ENCODE results near the gene LRRIQ1.
A peak's percentile ranks its signal among the peaks of the same experiment; 100 is the strongest.
"Not testable (repeated sequence)": the region's sequence is repeated elsewhere in the genome, so short reads cannot be mapped to it uniquely, and the experiment has no call there.

Gene LRRIQ1

DNA sequence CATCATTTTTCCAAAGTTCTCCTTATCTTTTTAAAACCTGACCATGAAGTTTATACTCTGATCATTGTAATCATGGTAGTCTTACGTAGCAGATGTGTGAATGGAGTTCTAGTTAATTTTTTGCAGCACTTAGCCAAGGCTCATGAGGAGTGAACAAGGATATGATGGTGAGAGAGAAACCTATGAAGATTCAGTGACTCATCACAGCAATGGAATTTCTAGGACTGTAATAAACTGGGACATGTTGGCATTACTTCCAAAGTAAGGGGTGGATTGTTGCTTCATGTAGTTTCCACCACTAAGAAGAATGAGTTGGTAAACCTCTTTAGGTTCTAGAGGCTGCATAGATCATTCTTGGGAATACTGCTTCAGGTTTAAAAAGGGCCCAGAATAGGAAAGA is 102.7 kb downstream of the LRRIQ1 start:
- Mint-ChIP-seq H3K4me1 (no peaks in the 10 kb centered on the region), H3K9me3 (peaks cover 7% of the 10 kb centered on the region), H3K36me3 (no peaks in the 10 kb centered on the region), H3K27ac (no peak overlapping the region), H3K4me3 (no peak overlapping the region)
- DNase-seq (ENCODE audit: low spot score in 2 of 2): no peak
- ATAC-seq: no peak

GRCh38 chr12:85147331-85147730 is 111.2 kb downstream of the LRRIQ1 start:
- Mint-ChIP-seq H3K4me1 (no peaks in the 10 kb centered on the region), H3K27ac (no peak overlapping the region), H3K36me3 (no peaks in the 10 kb centered on the region), H3K9me3 (peaks cover 19% of the 10 kb centered on the region), H3K4me3 (no peak overlapping the region)
- ATAC-seq: no peak
- DNase-seq (ENCODE audit: low spot score in 2 of 2): no peak

GRCh38 chr12:85152311-85152729 is 116.2 kb downstream of the LRRIQ1 start:
- DNase-seq (ENCODE audit: low spot score in 2 of 2) (no peak), ATAC-seq (no peak)
- H3K4me1 Mint-ChIP-seq: no peaks in the 10 kb centered on the region
- peaks cover 11% of the 10 kb centered on the region for H3K9me3 Mint-ChIP-seq
- no peak overlapping the region for H3K4me3 Mint-ChIP-seq
- H3K27ac Mint-ChIP-seq: no peak overlapping the region
- no peaks in the 10 kb centered on the region for H3K36me3 Mint-ChIP-seq

- no peaks in the 10 kb centered on the region for H3K4me1 Mint-ChIP-seq
- no peak for DNase-seq (ENCODE audit: low spot score in 2 of 2)
- H3K27ac Mint-ChIP-seq: no peak overlapping the region
- ATAC-seq: no peak
- H3K4me3 Mint-ChIP-seq: no peak overlapping the region
- peaks cover 7% of the 10 kb centered on the region for H3K9me3 Mint-ChIP-seq
- no peaks in the 10 kb centered on the region for H3K36me3 Mint-ChIP-seq
These were observed 119.6 kb downstream of the LRRIQ1 start for GRCh38 chr12:85155791-85156190.

DNA sequence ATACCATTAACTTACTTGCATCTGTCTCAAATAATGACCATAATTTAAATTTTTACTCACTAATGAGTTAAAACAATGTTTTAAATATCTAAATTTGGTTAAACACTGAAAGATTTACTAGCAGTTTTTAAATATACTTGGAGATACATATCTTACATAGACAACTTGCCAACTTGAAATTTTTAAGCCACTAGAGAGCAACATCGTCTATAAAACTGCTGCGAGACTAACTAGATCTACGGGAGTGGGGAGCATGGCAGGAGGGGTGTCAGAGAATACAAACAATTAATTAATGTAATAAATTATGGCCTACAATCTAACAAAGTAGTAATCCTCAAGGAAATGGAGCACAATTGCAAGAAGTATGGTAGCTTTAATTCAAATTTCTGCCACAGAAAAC is 120.4 kb downstream of the LRRIQ1 start:
- ATAC-seq (no peak), DNase-seq (ENCODE audit: low spot score in 2 of 2) (no peak)
- Mint-ChIP-seq H3K36me3 (no peaks in the 10 kb centered on the region), H3K4me3 (no peak overlapping the region), H3K27ac (no peak overlapping the region), H3K4me1 (no peaks in the 10 kb centered on the region), H3K9me3 (peaks cover 7% of the 10 kb centered on the region)

DNA sequence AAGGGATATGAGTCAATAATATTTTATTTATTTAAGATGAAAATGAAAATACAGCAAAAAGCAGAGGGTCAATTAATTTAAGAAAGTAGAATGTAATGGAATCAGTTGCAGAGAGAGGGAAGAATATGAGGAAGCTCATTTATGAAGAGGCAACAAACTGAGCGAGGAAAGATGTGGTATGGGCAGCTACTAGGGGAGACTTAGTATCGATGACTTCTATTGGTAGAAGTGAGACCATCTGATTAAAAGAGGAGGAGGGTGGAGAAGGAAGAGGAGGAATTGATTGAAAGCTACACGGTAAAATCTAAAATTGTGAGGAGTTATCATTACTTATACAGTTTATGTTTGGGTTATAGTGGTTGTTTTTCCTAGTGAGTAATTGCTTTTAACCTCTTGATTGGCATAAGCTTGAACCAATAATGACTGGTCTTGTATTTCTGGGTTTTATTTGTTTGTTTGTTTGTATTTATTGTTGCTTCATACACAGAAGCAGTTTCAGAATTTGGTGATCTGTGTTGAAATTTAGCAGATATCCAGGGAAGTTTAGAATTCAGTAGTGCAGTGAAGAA is 121.0 kb downstream of the LRRIQ1 start:
- Mint-ChIP-seq H3K36me3 (no peaks in the 10 kb centered on the region), H3K9me3 (peaks cover 7% of the 10 kb centered on the region), H3K27ac (no peak overlapping the region), H3K4me1 (no peaks in the 10 kb centered on the region), H3K4me3 (no peak overlapping the region)
- ATAC-seq (no peak), DNase-seq (ENCODE audit: low spot score in 2 of 2) (no peak)

- no peaks in the 10 kb centered on the region for H3K4me1 Mint-ChIP-seq
- no peaks in the 10 kb centered on the region for H3K36me3 Mint-ChIP-seq
- no peak for ATAC-seq
- no peak overlapping the region for H3K4me3 Mint-ChIP-seq
- H3K9me3 Mint-ChIP-seq: peaks cover 7% of the 10 kb centered on the region
- DNase-seq (ENCODE audit: low spot score in 2 of 2): no peak
- no peak overlapping the region for H3K27ac Mint-ChIP-seq
These were observed 127.7 kb downstream of the LRRIQ1 start for GRCh38 chr12:85163752-85164321.

DNA sequence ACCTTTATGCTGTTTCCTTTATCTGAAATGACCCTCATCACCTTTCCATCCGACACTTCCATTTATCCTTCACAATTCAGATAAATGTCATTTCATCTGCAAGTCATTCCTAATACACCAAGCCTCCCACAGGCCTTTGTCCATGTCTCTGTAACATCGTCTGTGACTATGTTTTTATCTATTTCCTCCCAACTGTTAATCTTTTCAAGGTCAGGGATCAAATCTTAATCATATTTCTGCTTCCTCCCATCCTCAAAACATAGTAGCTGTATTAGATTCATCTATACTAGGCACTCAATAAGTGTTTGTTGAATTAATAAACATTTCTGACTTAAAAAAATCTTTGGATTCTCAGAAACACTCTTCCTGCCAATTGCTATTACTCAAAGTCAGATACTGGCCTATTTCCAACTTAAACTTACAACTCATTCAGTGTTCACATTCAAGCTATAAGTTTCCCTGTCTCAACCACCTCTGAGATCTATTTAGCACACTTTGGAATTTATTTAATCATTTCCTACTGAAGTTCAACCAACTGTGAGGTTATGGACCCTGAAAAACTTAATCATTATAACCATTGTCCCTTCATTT is 143.6 kb downstream of the LRRIQ1 start:
- H3K4me1 Mint-ChIP-seq: no peaks in the 10 kb centered on the region
- DNase-seq (ENCODE audit: low spot score in 2 of 2) (no peak), ATAC-seq (no peak)
- peaks cover 3% of the 10 kb centered on the region for H3K9me3 Mint-ChIP-seq
- H3K27ac Mint-ChIP-seq: no peak overlapping the region
- H3K4me3 Mint-ChIP-seq: no peak overlapping the region
- H3K36me3 Mint-ChIP-seq: no peaks in the 10 kb centered on the region

GRCh38 chr12:85182699-85183098 is 146.5 kb downstream of the LRRIQ1 start:
- H3K9me3 Mint-ChIP-seq: no peaks in the 10 kb centered on the region
- DNase-seq (ENCODE audit: low spot score in 2 of 2): no peak
- no peak for ATAC-seq
- H3K36me3 Mint-ChIP-seq: no peaks in the 10 kb centered on the region
- H3K4me3 Mint-ChIP-seq: no peak overlapping the region
- no peaks in the 10 kb centered on the region for H3K4me1 Mint-ChIP-seq
- no peak overlapping the region for H3K27ac Mint-ChIP-seq

DNA sequence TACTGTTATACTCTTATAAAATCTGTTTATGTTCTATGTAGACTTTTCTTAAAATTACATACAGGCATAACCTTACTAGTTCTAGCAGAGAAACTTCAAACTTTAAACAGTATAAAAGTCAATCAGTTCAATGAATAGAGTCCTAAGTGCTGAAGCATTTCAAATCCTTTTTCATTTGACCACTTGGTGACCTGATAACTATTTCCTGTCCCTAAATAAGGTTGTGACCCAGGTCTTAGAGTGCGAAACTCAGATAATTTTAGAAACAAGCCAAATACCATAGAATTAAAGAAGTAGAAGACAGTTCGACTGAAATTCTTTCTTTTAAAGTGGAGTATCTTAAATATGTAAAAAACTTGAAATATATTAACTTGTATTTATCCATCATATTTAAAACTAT is 147.7 kb downstream of the LRRIQ1 start:
- no peaks in the 10 kb centered on the region for H3K36me3 Mint-ChIP-seq
- H3K4me1 Mint-ChIP-seq: no peaks in the 10 kb centered on the region
- no peak overlapping the region for H3K4me3 Mint-ChIP-seq
- no peak for DNase-seq (ENCODE audit: low spot score in 2 of 2)
- ATAC-seq: no peak
- no peak overlapping the region for H3K27ac Mint-ChIP-seq
- H3K9me3 Mint-ChIP-seq: no peaks in the 10 kb centered on the region

GRCh38 chr12:85186236-85186635 is 150.1 kb downstream of the LRRIQ1 start:
- Mint-ChIP-seq H3K36me3 (no peaks in the 10 kb centered on the region), H3K4me3 (no peak overlapping the region), H3K27ac (no peak overlapping the region), H3K9me3 (no peaks in the 10 kb centered on the region), H3K4me1 (no peaks in the 10 kb centered on the region)
- no peak for DNase-seq (ENCODE audit: low spot score in 2 of 2)
- ATAC-seq: no peak

DNA sequence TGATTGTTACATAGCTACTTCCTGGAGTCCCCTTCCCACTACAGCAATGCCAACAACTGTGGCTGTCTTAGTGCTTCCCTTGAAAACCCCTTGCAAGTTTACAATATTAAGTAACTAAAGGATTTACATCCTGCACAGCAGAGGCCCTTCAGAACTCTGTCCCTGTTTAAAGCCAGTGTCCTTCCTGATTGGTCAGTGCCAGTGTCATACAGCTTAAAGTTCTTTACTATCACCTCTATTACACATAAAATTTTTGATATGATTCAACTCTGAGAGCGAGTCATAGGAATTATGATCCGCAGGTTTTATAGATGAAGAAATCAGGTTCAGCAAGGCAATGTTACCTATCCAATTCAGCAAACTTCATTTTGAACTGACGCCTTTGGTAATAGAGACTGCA is 152.5 kb downstream of the LRRIQ1 start:
- H3K36me3 Mint-ChIP-seq: no peaks in the 10 kb centered on the region
- H3K9me3 Mint-ChIP-seq: no peaks in the 10 kb centered on the region
- no peak for DNase-seq (ENCODE audit: low spot score in 2 of 2)
- no peak overlapping the region for H3K4me3 Mint-ChIP-seq
- ATAC-seq: no peak
- H3K27ac Mint-ChIP-seq: no peak overlapping the region
- H3K4me1 Mint-ChIP-seq: no peaks in the 10 kb centered on the region

DNA sequence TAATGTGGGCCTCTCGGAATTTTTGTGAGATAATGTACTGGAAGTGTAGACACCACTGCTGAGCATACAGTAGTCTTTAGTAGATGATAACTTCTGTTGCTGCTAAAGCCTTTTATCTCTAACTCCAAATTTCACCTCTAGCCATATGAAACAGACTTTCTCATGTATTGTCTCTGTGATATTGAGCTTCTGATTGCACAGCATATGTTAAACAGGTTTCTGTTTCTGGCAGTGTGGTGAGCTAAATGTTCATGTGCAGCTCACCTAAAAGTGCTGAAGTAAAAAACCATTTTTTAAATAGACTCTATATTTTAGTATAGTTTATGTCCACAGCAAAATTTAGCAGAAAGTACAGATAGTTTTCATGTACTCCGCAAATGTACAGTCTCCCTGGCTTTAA is 154.6 kb downstream of the LRRIQ1 start:
- Mint-ChIP-seq H3K27ac (no peak overlapping the region), H3K36me3 (no peaks in the 10 kb centered on the region), H3K9me3 (peaks cover 2% of the 10 kb centered on the region), H3K4me1 (no peaks in the 10 kb centered on the region), H3K4me3 (no peak overlapping the region)
- DNase-seq (ENCODE audit: low spot score in 2 of 2) (no peak), ATAC-seq (no peak)

- not testable (repeated sequence) for ATAC-seq; DNase-seq (ENCODE audit: low spot score in 2 of 2); H3K4me1 Mint-ChIP-seq; H3K27ac Mint-ChIP-seq; H3K4me3 Mint-ChIP-seq; H3K36me3 Mint-ChIP-seq
- H3K9me3 Mint-ChIP-seq: peaks cover 28% of the 10 kb centered on the region
These were observed 167.7 kb downstream of the LRRIQ1 start for GRCh38 chr12:85203809-85204208.

GRCh38 chr12:85206543-85206942 is 170.4 kb downstream of the LRRIQ1 start:
- no peak for DNase-seq (ENCODE audit: low spot score in 2 of 2)
- no peaks in the 10 kb centered on the region for H3K36me3 Mint-ChIP-seq
- H3K4me1 Mint-ChIP-seq: no peaks in the 10 kb centered on the region
- no peak overlapping the region for H3K27ac Mint-ChIP-seq
- H3K4me3 Mint-ChIP-seq: no peak overlapping the region
- H3K9me3 Mint-ChIP-seq: peaks cover 23% of the 10 kb centered on the region
- peak; percentile 8 for ATAC-seq

- H3K4me1 Mint-ChIP-seq; H3K4me3 Mint-ChIP-seq; H3K36me3 Mint-ChIP-seq; H3K27ac Mint-ChIP-seq; DNase-seq (ENCODE audit: low spot score in 2 of 2); ATAC-seq: not testable (repeated sequence)
- peaks cover 19% of the 10 kb centered on the region for H3K9me3 Mint-ChIP-seq
These were observed 188.2 kb downstream of the LRRIQ1 start for GRCh38 chr12:85224339-85224738.

All from stimulated activated effector memory CD8-positive, alpha-beta T cell treated with anti-CD3 and anti-CD28 coated beads, Interleukin-12 subunit alpha, Interleukin-12 subunit beta, amount 100 ng/mL, for 72 hours (primary cell).